ENCODE results near the gene MUCL3.

MUCL3 gene

DNA sequence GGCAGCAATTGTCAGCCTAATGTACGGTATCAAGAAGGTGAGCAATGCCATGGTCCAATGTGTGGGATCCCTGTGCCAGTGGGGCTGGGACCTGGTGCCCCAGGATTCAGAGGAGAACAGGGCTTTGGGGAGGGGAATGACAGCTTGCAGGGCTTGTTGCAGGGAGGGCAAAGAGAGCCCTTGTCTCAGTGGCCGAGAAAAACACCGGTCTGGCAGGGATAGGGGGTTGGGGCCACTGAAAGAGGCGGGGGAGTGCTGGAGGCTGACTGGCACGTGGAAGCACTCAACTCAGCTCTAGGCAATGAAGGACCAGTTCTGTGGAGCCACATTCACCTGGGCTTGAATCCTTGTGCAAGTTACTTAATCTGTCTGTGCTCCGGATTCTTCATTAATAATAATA, 3.5 kb upstream of the MUCL3 start:
- POLR2A ChIA-PET = no interaction called here
- TF ChIP-seq, protein P1, sequence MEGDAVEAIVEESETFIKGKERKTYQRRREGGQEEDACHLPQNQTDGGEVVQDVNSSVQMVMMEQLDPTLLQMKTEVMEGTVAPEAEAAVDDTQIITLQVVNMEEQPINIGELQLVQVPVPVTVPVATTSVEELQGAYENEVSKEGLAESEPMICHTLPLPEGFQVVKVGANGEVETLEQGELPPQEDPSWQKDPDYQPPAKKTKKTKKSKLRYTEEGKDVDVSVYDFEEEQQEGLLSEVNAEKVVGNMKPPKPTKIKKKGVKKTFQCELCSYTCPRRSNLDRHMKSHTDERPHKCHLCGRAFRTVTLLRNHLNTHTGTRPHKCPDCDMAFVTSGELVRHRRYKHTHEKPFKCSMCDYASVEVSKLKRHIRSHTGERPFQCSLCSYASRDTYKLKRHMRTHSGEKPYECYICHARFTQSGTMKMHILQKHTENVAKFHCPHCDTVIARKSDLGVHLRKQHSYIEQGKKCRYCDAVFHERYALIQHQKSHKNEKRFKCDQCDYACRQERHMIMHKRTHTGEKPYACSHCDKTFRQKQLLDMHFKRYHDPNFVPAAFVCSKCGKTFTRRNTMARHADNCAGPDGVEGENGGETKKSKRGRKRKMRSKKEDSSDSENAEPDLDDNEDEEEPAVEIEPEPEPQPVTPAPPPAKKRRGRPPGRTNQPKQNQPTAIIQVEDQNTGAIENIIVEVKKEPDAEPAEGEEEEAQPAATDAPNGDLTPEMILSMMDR (IDR thresholded peaks at IDR 0.05; ENCODE audit: control extremely low read depth, extremely low read depth, low read depth, missing control alignments) = no peak
- CTCF ChIA-PET = interaction anchor here (1.0 kb wide), 1 partner anchor 114 kb away, joined by 3 read pairs; no protein-coding TSS in a partner anchor
- DNase-seq (ENCODE audit: extremely low spot score) = no peak

DNA sequence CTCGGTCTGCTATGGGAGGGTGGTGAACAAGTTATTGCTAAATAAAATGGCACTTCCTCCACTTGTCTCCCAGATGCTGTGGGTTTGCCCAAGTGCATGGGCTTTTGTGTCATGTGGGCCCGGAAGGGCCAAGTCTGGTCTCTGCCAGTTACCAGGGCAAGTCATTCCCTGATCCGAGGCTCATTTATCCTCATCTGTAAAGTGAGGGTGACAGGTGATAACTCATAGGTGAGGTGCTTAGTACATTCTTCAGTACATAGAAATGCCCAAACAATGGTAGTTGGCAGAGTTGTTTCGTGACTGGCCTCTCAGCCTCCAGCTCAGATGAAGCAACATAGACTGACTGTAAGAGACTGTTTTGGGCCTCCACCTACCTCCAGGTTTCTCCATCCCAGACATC, 2.0 kb upstream of the MUCL3 start:
- TF ChIP-seq, protein P1 (IDR thresholded peaks at IDR 0.05; ENCODE audit: control extremely low read depth, extremely low read depth, low read depth, missing control alignments) = no peak
- ChIA-PET CTCF (interaction anchor here (1.2 to 1.6 kb wide), 3 partner anchors 9 to 131 kb away, joined by 3 to 4 read pairs (median 3); no protein-coding TSS in a partner anchor), POLR2A (no interaction called here)
- DNase-seq (ENCODE audit: extremely low spot score) = no peak

DNA sequence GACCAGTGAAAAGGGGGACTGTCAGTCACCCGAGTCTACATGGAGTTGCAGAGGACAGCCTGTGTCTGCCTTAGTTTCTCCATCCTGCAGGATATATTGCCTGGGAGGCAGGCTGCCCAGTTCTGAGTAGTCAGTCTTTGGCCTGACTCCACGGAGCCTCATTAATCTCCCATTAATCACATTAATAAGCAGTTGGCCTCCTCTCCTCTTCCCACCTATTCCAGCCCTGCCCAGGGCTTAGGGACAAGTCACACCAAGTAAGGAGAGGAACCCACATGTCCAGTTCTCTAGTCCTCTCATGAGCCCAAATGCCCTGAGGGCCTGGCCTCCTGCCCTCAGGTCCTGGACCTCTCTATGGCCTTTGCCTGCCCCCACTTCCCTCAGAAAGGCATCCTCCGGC, 1.3 kb upstream of the MUCL3 start:
- DNase-seq (ENCODE audit: extremely low spot score) = no peak
- TF ChIP-seq, protein P1 (IDR thresholded peaks at IDR 0.05; ENCODE audit: control extremely low read depth, extremely low read depth, low read depth, missing control alignments) = no peak
- POLR2A ChIA-PET = no interaction called here
- CTCF ChIA-PET = interaction anchor here (1.2 to 1.6 kb wide), 2 partner anchors 23 to 130 kb away, joined by 3 to 4 read pairs; no protein-coding TSS in a partner anchor

DNA sequence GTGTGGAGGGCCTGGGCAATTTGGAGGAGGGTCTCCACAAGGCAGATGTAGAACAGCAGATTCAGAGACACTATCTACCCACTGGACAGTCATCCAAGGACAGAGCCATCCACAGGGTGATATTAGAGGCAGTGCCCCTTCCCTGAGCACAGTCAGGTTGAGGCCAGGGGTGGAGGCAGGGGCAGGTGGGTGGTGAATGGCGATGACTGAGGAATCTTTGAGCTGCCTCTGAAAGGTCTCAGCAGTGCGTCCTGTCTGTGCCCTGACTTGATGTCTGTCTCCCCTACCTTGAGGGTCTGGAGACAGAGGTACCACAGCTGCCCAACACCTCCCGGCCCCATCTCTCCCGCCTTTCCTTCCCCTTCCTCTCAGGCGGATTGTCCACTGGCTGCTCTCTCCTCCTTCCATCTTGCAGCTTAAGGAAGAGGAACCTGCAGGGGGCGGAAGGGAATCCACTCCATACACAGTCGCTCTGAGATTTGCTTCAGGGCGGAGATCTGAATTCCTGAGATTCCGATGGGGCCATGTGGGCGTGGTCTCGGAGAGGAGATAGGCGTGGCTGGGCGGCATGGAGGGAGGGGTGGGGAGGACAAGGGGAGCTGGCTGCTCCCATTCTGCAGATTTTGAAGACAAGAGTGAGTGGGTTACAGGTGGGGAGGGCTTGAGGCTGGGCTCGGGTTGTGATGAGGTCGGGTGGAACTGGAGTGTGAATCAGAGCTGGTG, 1.7 kb downstream of the MUCL3 start:
- DNase-seq (ENCODE audit: extremely low spot score) = no peak
- POLR2A ChIA-PET = no interaction called here
- CTCF ChIA-PET = interaction anchor here (1.2 to 1.7 kb wide), 7 partner anchors 22 to 154 kb away, joined by 3 to 6 read pairs (median 4); no protein-coding TSS in a partner anchor
- TF ChIP-seq, protein P1 (IDR thresholded peaks at IDR 0.05; ENCODE audit: control extremely low read depth, extremely low read depth, low read depth, missing control alignments) = no peak

DNA sequence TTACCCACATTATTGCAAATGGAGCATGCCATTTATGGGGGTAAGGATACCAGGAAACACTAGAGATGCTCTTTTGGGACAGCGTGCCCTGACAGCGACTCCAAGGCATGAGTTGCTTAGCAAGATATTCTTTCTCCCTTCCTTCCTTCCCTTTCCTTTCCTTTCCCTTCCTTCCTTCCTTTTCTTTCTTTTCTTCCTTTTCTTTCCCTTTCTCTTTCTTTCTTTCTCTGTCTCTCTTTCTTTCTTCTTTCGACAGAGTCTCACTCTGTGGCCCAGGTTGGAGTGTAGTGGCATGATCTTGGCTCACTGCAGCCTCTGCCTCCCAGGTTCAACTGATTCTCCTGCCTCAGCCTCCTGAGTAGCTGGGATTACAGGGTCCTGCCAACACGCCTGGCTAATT, 3.3 kb downstream of the MUCL3 start:
- ChIA-PET POLR2A (no interaction called here), CTCF (interaction anchor here (1.7 kb wide), 1 partner anchor 25 kb away, joined by 4 read pairs; no protein-coding TSS in a partner anchor)
- DNase-seq (ENCODE audit: extremely low spot score) = no peak
- TF ChIP-seq, protein P1 (IDR thresholded peaks at IDR 0.05; ENCODE audit: control extremely low read depth, extremely low read depth, low read depth, missing control alignments) = no peak

DNA sequence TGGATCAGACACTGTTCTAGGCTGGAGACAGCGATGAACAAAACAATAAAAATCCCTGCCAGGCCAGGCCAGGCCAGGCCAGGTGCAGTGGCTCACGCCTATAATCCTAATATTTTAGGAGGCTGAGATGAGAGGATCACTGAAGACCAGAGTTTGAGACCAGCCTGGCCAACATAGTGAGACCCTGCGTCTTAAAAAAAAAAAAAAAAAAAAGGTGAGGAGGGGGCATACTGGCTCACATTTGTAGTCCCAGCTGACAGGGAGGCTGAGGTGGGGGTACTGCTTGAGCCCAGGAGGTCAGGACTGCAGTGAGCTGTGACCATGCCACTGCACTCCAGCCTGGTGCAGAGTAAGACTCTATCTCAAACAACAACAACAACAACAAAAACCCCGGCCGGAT, 4.5 kb downstream of the MUCL3 start:
- TF ChIP-seq, protein P1 (IDR thresholded peaks at IDR 0.05; ENCODE audit: control extremely low read depth, extremely low read depth, low read depth, missing control alignments) = no peak
- CTCF ChIA-PET = interaction anchor here (0.7 to 1.1 kb wide), 2 partner anchors 90 to 124 kb away, joined by 3 read pairs; no protein-coding TSS in a partner anchor
- DNase-seq (ENCODE audit: extremely low spot score) = no peak
- POLR2A ChIA-PET = no interaction called here
